Kidney capillary endothelial cell (primary cell): Measurements from ENCODE around the gene RPL18.
"Not testable (repeated sequence)": the region's sequence is repeated elsewhere in the genome, so short reads cannot be mapped to it uniquely, and the experiment has no call there.

Source experiments
- DNase-seq: peaks from one replicate; pipeline ENCODE4 v3.0.0-alpha.2; 2018; ENCODE audit warnings: low spot score

RPL18 gene

GRCh38 chr19:48582168-48582567, 36.8 kb downstream of the RPL18 start:
- DNase-seq, result no peak

DNA sequence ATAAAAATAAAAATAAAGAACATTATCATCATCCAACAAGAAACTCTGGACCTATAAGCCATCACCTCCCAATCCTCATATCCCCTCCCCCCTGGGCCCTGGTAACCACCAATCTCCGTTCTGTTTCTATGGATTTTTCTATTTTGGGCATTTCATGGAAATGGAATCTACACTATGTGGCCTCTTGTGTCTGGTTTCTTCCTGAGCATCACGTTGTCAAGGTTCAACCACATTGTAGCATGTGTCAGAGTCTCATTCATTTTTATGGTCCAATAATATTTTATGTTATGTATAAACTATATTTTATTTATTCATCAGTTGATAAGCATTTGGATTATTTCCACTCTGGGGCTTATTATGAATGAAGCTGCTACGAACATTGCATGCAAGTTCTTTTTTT, 40.1 kb downstream of the RPL18 start:
- no peak for DNase-seq

GRCh38 chr19:48577908-48578307, 41.1 kb downstream of the RPL18 start:
- not testable (repeated sequence) for DNase-seq

DNA sequence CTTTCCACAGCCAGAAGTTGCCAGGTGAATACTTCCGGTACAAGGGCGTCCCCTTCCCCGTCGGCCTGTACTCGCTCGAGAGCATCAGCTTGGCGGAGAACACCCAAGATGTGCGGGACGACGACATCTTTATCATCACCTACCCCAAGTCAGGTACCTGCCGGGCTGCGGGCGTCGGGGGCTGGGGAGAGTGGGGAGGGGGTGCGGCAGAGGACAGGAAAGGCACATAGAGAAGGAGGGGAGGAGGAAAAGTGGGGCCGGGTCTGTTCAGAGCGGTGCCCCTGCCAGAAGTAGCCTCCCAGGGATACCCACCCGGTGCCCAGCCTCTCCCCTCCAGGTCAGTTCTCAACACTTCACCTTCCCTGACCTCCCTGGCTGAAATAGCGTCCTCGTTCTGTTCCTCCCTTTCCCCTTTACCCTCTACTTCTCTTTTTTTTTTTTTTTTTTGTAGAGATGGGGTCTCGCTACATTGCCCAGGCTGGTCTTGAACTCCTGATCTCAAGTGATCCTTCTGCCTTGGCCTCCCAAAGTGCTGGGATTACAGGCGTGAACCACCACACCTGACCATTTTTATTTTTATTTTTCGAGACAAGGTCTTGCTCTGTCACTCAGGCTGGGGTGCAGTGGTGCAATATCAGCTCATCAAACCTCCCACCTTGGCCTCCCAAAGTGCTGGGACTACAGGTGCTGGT, 42.9 kb downstream of the RPL18 start:
- DNase-seq, result no peak

DNA sequence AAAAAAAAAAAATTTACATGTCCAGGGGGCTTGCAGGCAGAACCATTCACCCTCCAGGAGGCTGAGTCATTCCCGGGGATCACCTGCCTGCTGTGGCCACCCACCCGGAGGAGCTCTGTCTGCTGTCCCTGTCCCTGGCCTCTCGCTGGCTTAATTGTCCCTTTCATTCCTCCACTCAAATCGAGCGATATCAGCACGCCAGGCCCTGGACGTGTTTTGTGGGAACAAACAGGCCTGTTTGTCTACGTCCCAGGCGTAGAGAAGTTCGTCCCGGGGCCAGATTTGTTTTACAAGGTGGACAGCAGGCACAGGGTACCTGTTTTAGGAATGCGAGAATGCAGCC, 45.8 kb downstream of the RPL18 start:
- no peak for DNase-seq

DNA sequence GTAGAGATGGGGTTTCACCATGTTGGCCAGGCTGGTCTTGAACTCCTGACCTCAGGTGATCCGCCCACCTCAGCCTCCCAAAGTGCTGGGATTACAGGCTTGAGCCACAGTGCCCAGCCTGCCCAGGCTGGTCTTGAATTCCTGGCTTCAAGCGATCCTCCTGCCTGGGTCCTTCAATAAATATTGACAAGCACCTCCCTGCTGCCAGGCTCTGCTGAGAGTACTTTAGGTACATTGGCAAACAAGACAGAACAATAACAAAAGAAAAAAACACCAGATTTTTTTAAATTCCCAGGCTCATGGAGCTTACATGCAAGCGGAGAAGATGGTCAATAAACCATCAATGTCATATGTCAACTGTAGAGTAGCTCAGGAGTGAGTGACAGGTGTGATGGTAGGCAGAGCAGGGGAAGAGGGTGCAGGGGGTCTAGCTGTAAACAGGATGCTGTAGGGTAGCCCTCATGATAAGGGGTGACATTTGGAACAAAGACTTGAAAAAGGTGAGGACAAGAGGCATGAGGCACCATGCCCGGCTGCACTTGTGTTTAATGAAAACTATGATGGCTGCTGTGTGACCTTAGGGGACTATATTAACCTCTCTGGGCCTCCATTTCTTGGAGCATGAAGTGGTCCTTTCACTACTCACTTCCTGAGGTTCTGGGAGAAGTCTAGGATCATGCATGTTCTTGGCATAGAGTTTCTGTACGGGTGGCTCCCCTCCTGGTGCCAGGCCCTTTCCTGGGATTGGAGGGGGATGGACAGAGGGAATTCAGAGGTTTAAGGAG, 47.4 kb downstream of the RPL18 start:
- no peak for DNase-seq

GRCh38 chr19:48569814-48570213, 49.2 kb downstream of the RPL18 start:
- no peak for DNase-seq

DNA sequence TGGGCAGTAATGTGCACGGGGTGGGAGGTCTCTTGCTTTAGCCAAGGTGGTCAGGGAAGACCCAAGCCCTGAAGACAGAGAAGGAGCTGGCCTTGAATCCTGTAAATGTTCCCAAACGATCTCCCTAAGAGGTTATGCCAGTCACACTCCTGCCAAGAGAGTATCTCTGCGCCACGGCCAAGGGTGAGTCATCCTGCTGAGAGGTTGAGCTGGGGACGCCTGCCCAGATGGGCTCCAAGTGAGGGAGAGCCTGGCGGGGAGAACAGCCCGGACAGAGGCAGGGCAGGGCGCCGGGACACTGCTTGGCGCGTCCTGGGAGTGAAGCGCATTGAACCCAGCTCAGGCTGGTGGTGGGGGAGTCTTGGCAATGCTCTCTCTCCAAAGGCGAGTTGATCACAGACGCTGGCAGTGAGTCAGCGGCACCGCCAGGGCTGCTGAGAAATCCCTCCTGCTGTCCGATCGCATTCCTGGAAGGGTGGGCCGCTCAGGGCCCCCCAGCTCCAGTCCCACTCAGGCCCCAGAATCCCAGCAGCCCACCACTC, 50.6 kb downstream of the RPL18 start:
- DNase-seq, result peak; percentile 70
